HG03159 (cell line): Measurements from ENCODE around the gene STRN4.

Source experiments
- ATAC-seq: cut with Tn5 transposase; IDR thresholded peaks from one replicate; pipeline ENCODE4 v1.9.1; 2021; ENCODE audit warnings: mild to moderate bottlenecking, moderate library complexity; ENCODE audit not compliant: unreplicated experiment

Gene STRN4

GRCh38 chr19:46744005-46744691 is 2.1 kb downstream of the STRN4 start:
- ATAC-seq = no peak

- no peak for ATAC-seq
Observed at GRCh38 chr19:46742926-46743480, 3.2 kb downstream of the STRN4 start.

GRCh38 chr19:46741447-46741846 is 4.8 kb downstream of the STRN4 start:
- ATAC-seq = no peak

GRCh38 chr19:46739290-46739771 is 6.9 kb downstream of the STRN4 start:
- ATAC-seq = no peak

- ATAC-seq = no peak
Observed at GRCh38 chr19:46737761-46738171, 8.5 kb downstream of the STRN4 start.

- ATAC-seq = no peak
Observed at GRCh38 chr19:46737298-46737654, 9.0 kb downstream of the STRN4 start.

- ATAC-seq = no peak
Observed at GRCh38 chr19:46736531-46737297, 9.5 kb downstream of the STRN4 start.

GRCh38 chr19:46733690-46734292 is 12.5 kb downstream of the STRN4 start:
- no peak for ATAC-seq

- ATAC-seq = no peak
Observed at GRCh38 chr19:46732966-46733689, 13.1 kb downstream of the STRN4 start.

- ATAC-seq = no peak
Observed at GRCh38 chr19:46732172-46732938, 13.9 kb downstream of the STRN4 start.

GRCh38 chr19:46731584-46731983 is 14.7 kb downstream of the STRN4 start:
- no peak for ATAC-seq

- no peak for ATAC-seq
Observed at GRCh38 chr19:46731007-46731501, 15.2 kb downstream of the STRN4 start.

GRCh38 chr19:46730595-46730994 is 15.7 kb downstream of the STRN4 start:
- ATAC-seq = no peak

GRCh38 chr19:46730187-46730586 is 16.1 kb downstream of the STRN4 start:
- no peak for ATAC-seq

GRCh38 chr19:46729696-46730095 is 16.6 kb downstream of the STRN4 start:
- no peak for ATAC-seq

- no peak for ATAC-seq
Observed at GRCh38 chr19:46728693-46729339, 17.4 kb downstream of the STRN4 start.

- ATAC-seq = no peak
Observed at GRCh38 chr19:46728208-46728607, 18.0 kb downstream of the STRN4 start.

- no peak for ATAC-seq
Observed at GRCh38 chr19:46727757-46728156, 18.5 kb downstream of the STRN4 start.

- ATAC-seq = no peak
Observed at GRCh38 chr19:46726971-46727501, 19.2 kb downstream of the STRN4 start.
